H1 (cell line): Measurements from ENCODE around the gene MCRS1. TPM values are rescaled to one million over a fixed set of nuclear protein-coding genes. Genes with fewer than 3 reads are reported as not detected.

ENCODE experiments used
- CTCF ChIA-PET: fragments of 300-600 bp; sonication (Branson Sonifier 250); formaldehyde crosslinking; loops from one replicate; lab custom pipeline; 2021; ENCODE audit not compliant: partially characterized antibody; lab: Charles Lee
- POLR2A ChIA-PET: fragments of 300-600 bp; sonication (Branson Sonifier 250); formaldehyde crosslinking; loops from one replicate; lab custom pipeline; 2021; ENCODE audit warnings: inconsistent platforms; ENCODE audit not compliant: partially characterized antibody; lab: Charles Lee
- DNase-seq, 2 experiments: peaks; one replicate each; pipeline versions ENCODE4 v3.0.0 to v3.0.0-alpha.2; 2010 to 2022; ENCODE audit warnings: low spot score in 2 of 2, low read depth in 1 of 2, mixed read lengths in 1 of 2
- FAIRE-seq: peaks from 2 replicates; lab custom pipeline; 2011; peaks lifted over from hg19 to GRCh38; lab: Jason Lieb, UNC
- H2AFZ ChIP-seq: 2 replicates; pipeline ENCODE4 v1.8.1; 2012; ENCODE audit warnings: low read length, inconsistent platforms
- H2AK5ac ChIP-seq: 2 replicates; pipeline ENCODE4 v1.6.1; 2013; ENCODE audit warnings: low read depth, low read length
- H2BK120ac ChIP-seq: replicated peaks from 2 replicates; pipeline ENCODE3; 2013; ENCODE audit warnings: low read depth, low read length, inconsistent platforms
- H2BK12ac ChIP-seq: 2 replicates; pipeline ENCODE4 v1.6.1; 2013; ENCODE audit warnings: low read depth, low read length
- H2BK15ac ChIP-seq: 2 replicates; pipeline ENCODE4 v1.6.1; 2013; ENCODE audit warnings: low read length
- H2BK20ac ChIP-seq: 2 replicates; pipeline ENCODE4 v1.6.1; 2013; ENCODE audit warnings: low read length
- H2BK5ac ChIP-seq: 2 replicates; pipeline ENCODE4 v1.6.1; 2013; ENCODE audit warnings: low read depth, low read length
- H3K14ac ChIP-seq: 2 replicates; pipeline ENCODE4 v1.6.1; 2013; ENCODE audit warnings: inconsistent platforms; ENCODE audit not compliant: insufficient read length
- H3K18ac ChIP-seq: 2 replicates; pipeline ENCODE4 v1.6.1; 2013; ENCODE audit warnings: low read length; ENCODE audit errors: extremely low read depth
- H3K23ac ChIP-seq: 2 replicates; pipeline ENCODE4 v1.6.1; 2013; ENCODE audit warnings: inconsistent platforms; ENCODE audit not compliant: insufficient read length
- H3K23me2 ChIP-seq: 2 replicates; pipeline ENCODE4 v1.6.1; 2013; ENCODE audit warnings: low read depth, low read length
- H3K27ac ChIP-seq: 2 replicates; pipeline ENCODE4 v1.6.1; 2011; ENCODE audit warnings: low read depth, low read length, inconsistent platforms
- H3K27me3 ChIP-seq, 4 experiments: replicated peaks in 1 of 4; 1 replicate in 1 of 4; 2 replicates in 3 of 4; pipeline versions ENCODE4 v1.6.1 to v1.8.1; 2011 to 2013; ENCODE audit warnings: low read length in 3 of 4, mild to moderate bottlenecking in 3 of 4, inconsistent platforms in 2 of 4, mixed read lengths in 2 of 4, moderate library complexity in 1 of 4; ENCODE audit not compliant: control insufficient read depth in 3 of 4, insufficient read depth in 3 of 4; ENCODE audit errors: extremely low read depth in 1 of 4
- H3K36me3 ChIP-seq, 4 experiments: 2 replicates each; pipeline versions ENCODE4 v1.6.1 to v1.8.1; 2011 to 2013; ENCODE audit warnings: mild to moderate bottlenecking in 4 of 4, low read length in 3 of 4, moderate library complexity in 2 of 4, control low read depth in 1 of 4, inconsistent platforms in 1 of 4; ENCODE audit not compliant: insufficient read depth in 4 of 4, control insufficient read depth in 2 of 4
- H3K4ac ChIP-seq: replicated peaks from 2 replicates; pipeline ENCODE3; 2013; ENCODE audit warnings: low read length, low read depth, mixed read lengths, inconsistent platforms; ENCODE audit not compliant: insufficient read length
- H3K4me1 ChIP-seq, 4 experiments: replicated peaks in 1 of 4; 1 replicate in 1 of 4; 2 replicates in 3 of 4; pipeline versions ENCODE4 v1.6.1 to v1.8.1; 2011 to 2013; ENCODE audit warnings: low read length in 3 of 4, inconsistent platforms in 2 of 4, mixed read lengths in 1 of 4; ENCODE audit not compliant: insufficient read depth in 4 of 4, control insufficient read depth in 3 of 4
- H3K4me2 ChIP-seq, 2 experiments: 2 replicates each; pipeline versions ENCODE4 v1.6.1 to v1.8.1; 2011 to 2013; ENCODE audit warnings: low read depth in 2 of 2, low read length in 2 of 2, control low read depth in 1 of 2, inconsistent platforms in 1 of 2, mild to moderate bottlenecking in 1 of 2; ENCODE audit not compliant: insufficient read depth in 1 of 2
- H3K4me3 ChIP-seq, 4 experiments: fragments of 200-600, 300-600 bp in 1 of 4; sonication (generic), shearing (Covaris generic), sonication (Bioruptor Twin) in 1 of 4; 2 replicates each; pipeline versions ENCODE4 v1.5.1 to v1.8.1; 2011 to 2016; ENCODE audit warnings: low read length in 4 of 4, low read depth in 3 of 4, control low read depth in 2 of 4, inconsistent platforms in 2 of 4, mild to moderate bottlenecking in 2 of 4, mixed read lengths in 1 of 4, moderate library complexity in 1 of 4; ENCODE audit not compliant: insufficient read depth in 2 of 4; ENCODE audit errors: extremely low read depth in 1 of 4
- H3K56ac ChIP-seq: replicated peaks from 2 replicates; pipeline ENCODE3; 2013; ENCODE audit warnings: low read depth, mild to moderate bottlenecking, mixed read lengths, low read length, inconsistent platforms; ENCODE audit not compliant: insufficient read length
- H3K79me1 ChIP-seq: 2 replicates; pipeline ENCODE4 v1.6.1; 2013; ENCODE audit warnings: low read depth, low read length, control low read depth
- H3K79me2 ChIP-seq, 2 experiments: 2 replicates each; pipeline versions ENCODE4 v1.6.1 to v1.8.1; 2012 to 2013; ENCODE audit warnings: low read length in 2 of 2, mild to moderate bottlenecking in 2 of 2, inconsistent platforms in 1 of 2; ENCODE audit not compliant: insufficient read depth in 2 of 2, control insufficient read depth in 1 of 2
- H3K9ac ChIP-seq, 4 experiments: replicated peaks in 1 of 4; 1 replicate in 1 of 4; 2 replicates in 3 of 4; pipeline versions ENCODE4 v1.6.1 to v1.8.1; 2011 to 2013; ENCODE audit warnings: low read depth in 3 of 4, low read length in 3 of 4, control low read depth in 2 of 4, mild to moderate bottlenecking in 2 of 4, moderate library complexity in 2 of 4, inconsistent platforms in 1 of 4; ENCODE audit errors: extremely low read depth in 1 of 4
- H3K9me3 ChIP-seq, 2 experiments: 2 replicates each; pipeline versions ENCODE4 v1.6.1 to v1.8.1; 2012 to 2013; ENCODE audit warnings: mild to moderate bottlenecking in 2 of 2, moderate library complexity in 2 of 2, control low read depth in 1 of 2, inconsistent platforms in 1 of 2, low read depth in 1 of 2, low read length in 1 of 2, mixed read lengths in 1 of 2; ENCODE audit not compliant: insufficient read depth in 2 of 2
- H4K20me1 ChIP-seq, 2 experiments: replicated peaks in 1 of 2; 2 replicates each; pipeline versions ENCODE3 to v1.8.1; 2011 to 2013; ENCODE audit warnings: inconsistent platforms in 2 of 2, low read length in 2 of 2, mild to moderate bottlenecking in 1 of 2; ENCODE audit not compliant: insufficient read depth in 2 of 2, control insufficient read depth in 1 of 2
- H4K5ac ChIP-seq: 2 replicates; pipeline ENCODE4 v1.6.1; 2013; ENCODE audit warnings: low read length, low read depth, mixed read lengths, inconsistent platforms; ENCODE audit not compliant: insufficient read length
- H4K8ac ChIP-seq: 2 replicates; pipeline ENCODE4 v1.8.0; 2013; ENCODE audit warnings: mild to moderate bottlenecking, moderate library complexity, low read length, inconsistent platforms; ENCODE audit not compliant: insufficient read depth; ENCODE audit errors: extremely low read depth
- H4K91ac ChIP-seq: replicated peaks from 2 replicates; pipeline ENCODE3; 2013; ENCODE audit warnings: low read length, mixed read lengths, inconsistent platforms; ENCODE audit not compliant: insufficient read length
- BCL11A ChIP-seq, 2 experiments: IDR thresholded peaks; one replicate each; pipeline ENCODE4 v1.6.1; 2011; ENCODE audit warnings: low read depth in 2 of 2, low read length in 2 of 2, mild to moderate bottlenecking in 2 of 2
- CEBPB ChIP-seq: IDR thresholded peaks from 2 replicates; pipeline ENCODE4 v1.6.1; 2012; ENCODE audit warnings: low read depth, low read length
- CTBP2 ChIP-seq: IDR thresholded peaks from 2 replicates; pipeline ENCODE4 v1.7.0; 2011; ENCODE audit warnings: borderline replicate concordance, mild to moderate bottlenecking, moderate library complexity, mixed read lengths, low read length; ENCODE audit not compliant: insufficient read depth, insufficient read length
- EGR1 ChIP-seq: IDR thresholded peaks from 2 replicates; pipeline ENCODE4 v1.6.1; 2011; ENCODE audit warnings: low read depth, low read length, borderline replicate concordance
- JUN ChIP-seq: IDR thresholded peaks from 2 replicates; pipeline ENCODE4 v1.6.1; 2011; ENCODE audit warnings: low read depth, mild to moderate bottlenecking, improper control_type of control experiment, low read length
- NRF1 ChIP-seq: IDR thresholded peaks from 2 replicates; pipeline ENCODE4 v1.6.1; 2011; ENCODE audit warnings: mild to moderate bottlenecking, low read depth, low read length, improper control_type of control experiment
- RAD21 ChIP-seq, 2 experiments: IDR thresholded peaks in 1 of 2; conservative IDR thresholded peaks in 1 of 2; 2 replicates each; pipeline ENCODE4 v1.6.1; 2011; ENCODE audit warnings: low read depth in 2 of 2, low read length in 2 of 2, improper control_type of control experiment in 1 of 2, inconsistent platforms in 1 of 2, mild to moderate bottlenecking in 1 of 2, moderate library complexity in 1 of 2
- RNF2 ChIP-seq: fragments of 200-900, 300-1000 bp; sonication (generic); IDR thresholded peaks from 2 replicates; pipeline ENCODE4 v1.7.1; 2016; ENCODE audit warnings: borderline replicate concordance, low read depth, mild to moderate bottlenecking, antibody characterized with exemption, low read length; ENCODE audit not compliant: poor library complexity, severe bottlenecking; ENCODE audit errors: missing control alignments
- RXRA ChIP-seq: IDR thresholded peaks from 2 replicates; pipeline ENCODE4 v1.6.1; 2011; ENCODE audit warnings: low read depth, mild to moderate bottlenecking, low read length, moderate library complexity; ENCODE audit not compliant: insufficient read depth
- SIN3A ChIP-seq, 2 experiments: IDR thresholded peaks in 1 of 2; conservative IDR thresholded peaks in 1 of 2; 2 replicates each; pipeline ENCODE4 v1.6.1; 2011 to 2012; ENCODE audit warnings: low read length in 2 of 2, improper control_type of control experiment in 1 of 2, low read depth in 1 of 2, mild to moderate bottlenecking in 1 of 2
- SIRT6 ChIP-seq: IDR thresholded peaks from one replicate; pipeline ENCODE4 v1.7.1; 2012; ENCODE audit warnings: low read length, inconsistent platforms
- SP4 ChIP-seq: IDR thresholded peaks from 2 replicates; pipeline ENCODE4 v1.6.1; 2012; ENCODE audit warnings: low read length, inconsistent platforms
- YY1 ChIP-seq: IDR thresholded peaks from 2 replicates; pipeline ENCODE4 v1.6.1; 2011; ENCODE audit warnings: low read depth, mild to moderate bottlenecking, low read length
- ZNF274 ChIP-seq: IDR thresholded peaks from 2 replicates; pipeline ENCODE4 v1.7.0; 2012; ENCODE audit warnings: low read length, borderline replicate concordance; ENCODE audit errors: extremely low read depth
- WGBS, 2 experiments: shearing (Covaris generic) in 1 of 2; methylation state at CpG; one replicate each; pipeline versions ENCODE4 v1.1.6 to v1.1.7; 2013 to 2015; ENCODE audit warnings: low lambda C conversion rate in 2 of 2, mixed read lengths in 2 of 2, inconsistent platforms in 1 of 2, low coverage in 1 of 2, missing lambda C conversion rate in 1 of 2; ENCODE audit not compliant: insufficient replicate concordance in 2 of 2, insufficient coverage in 1 of 2, insufficient read length in 1 of 2; ENCODE audit errors: extremely low coverage in 1 of 2, missing lambda C conversion rate in 1 of 2; 5-methylcytosine and 5-hydroxymethylcytosine counted together
- polyA plus RNA-seq, 7 experiments: library from polyadenylated mRNA; depleted of rRNA in 3 of 7; stranded (reverse) in 5 of 7; unstranded in 2 of 7; fragments of >200 nt in 5 of 7; fragments of 200-250 nt in 2 of 7; gene quantifications; 1 replicate in 5 of 7; 2 replicates in 1 of 7; 4 replicates in 1 of 7; pipeline versions ENCODE4 v1.2.1 to v1.2.3, GENCODE V29; 2011 to 2013; ENCODE audit warnings: missing spikeins in 2 of 7, mixed read lengths in 2 of 7
- total RNA-seq: library from RNA; stranded (reverse); fragmentation: NEBNext Ultra II Directional; extraction: Animal tissue kit (Norgen Biotek cat#: 25700); gene quantifications from 2 replicates; pipeline ENCODE4 v1.2.1, GENCODE V29; 2021

The MCRS1 gene
- total and polyA plus RNA-seq, 2 of the 8 experiments (the other 6 are each of a cell fraction or from before 2014, with no cell fraction given): 90.3 to 139 TPM

DNA sequence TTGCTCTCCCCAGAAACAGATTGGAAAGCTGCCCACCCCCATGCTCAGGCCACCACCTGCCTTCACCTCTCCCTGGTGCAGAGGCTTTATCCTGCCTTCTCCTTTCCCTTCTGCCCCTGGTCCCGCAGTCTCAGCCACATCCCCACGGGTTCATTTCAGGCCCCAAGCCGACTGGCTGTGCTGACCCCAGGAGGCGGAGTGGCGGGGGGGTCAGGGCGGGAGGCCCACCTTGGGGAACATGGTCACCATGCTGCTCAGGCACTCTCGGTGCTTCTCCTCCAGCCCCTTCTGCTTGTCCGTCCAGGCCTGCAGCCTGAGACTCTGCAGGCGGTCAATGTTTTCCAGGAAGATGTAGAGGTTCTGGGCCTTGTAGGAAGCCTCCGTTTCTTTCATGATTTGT lies 30.6 kb upstream of the MCRS1 start:
- H2BK12ac ChIP-seq: no peak overlapping the region
- no peak overlapping the region for H2BK20ac ChIP-seq
- no peak overlapping the region for H4K5ac ChIP-seq
- no peak overlapping the region for H3K4ac ChIP-seq
- H3K9me3 ChIP-seq: no peaks in the 10 kb centered on the region
- no peak overlapping the region for H2AFZ ChIP-seq
- no peaks in the 10 kb centered on the region for H3K23me2 ChIP-seq
- WGBS, 2 experiments: 89% methylated on average over 10 of the region's 10 CpGs; no CpG with 5 or more reads in 1 of the 2 experiments
- H3K27me3 ChIP-seq: peaks cover 0 to 4% (median 0%) of the 10 kb centered on the region in 4 experiments; a peak in 2 of 7 replicates
- H2BK120ac ChIP-seq: no peak overlapping the region
- no peak overlapping the region for H3K18ac ChIP-seq
- H3K36me3 ChIP-seq: no peaks in the 10 kb centered on the region
- H3K79me1 ChIP-seq: no peaks in the 10 kb centered on the region
- H4K8ac ChIP-seq: no peak overlapping the region
- no peak overlapping the region for H3K14ac ChIP-seq
- H3K27ac ChIP-seq: no peak overlapping the region
- FAIRE-seq (no peak), DNase-seq (no peak)
- H2BK5ac ChIP-seq: no peak overlapping the region
- ChIA-PET POLR2A (no interaction called here), CTCF (interaction anchor here (0.8 to 1.3 kb wide), 3 partner anchors 10 to 18 kb away, joined by 3 to 4 read pairs (median 4); no protein-coding TSS in a partner anchor)
- no peak overlapping the region for H3K9ac ChIP-seq
- no peak overlapping the region for H3K23ac ChIP-seq
- H4K91ac ChIP-seq: no peak overlapping the region
- no peak overlapping the region for H3K4me3 ChIP-seq
- H3K4me2 ChIP-seq: no peak overlapping the region
- H3K56ac ChIP-seq: no peak overlapping the region
- no peaks in the 10 kb centered on the region for H4K20me1 ChIP-seq
- H2BK15ac ChIP-seq: no peak overlapping the region
- H3K79me2 ChIP-seq: no peaks in the 10 kb centered on the region
- no peaks in the 10 kb centered on the region for H3K4me1 ChIP-seq
- H2AK5ac ChIP-seq: 0 out of 2 replicates have a peak overlapping the region, but pooled peaks have one; percentile 69
- TF ChIP-seq SIRT6: no peak
- no peak for TF ChIP-seq SIN3A (conservative IDR thresholded peaks at IDR 0.05 in 1 of 2, IDR thresholded peaks at IDR 0.05 in 1 of 2; ENCODE audit: low read depth in 1 of 2, low read length in 2 of 2)
- no peak for TF ChIP-seq YY1
- no peak for TF ChIP-seq CTBP2
- TF ChIP-seq RXRA: no peak
- TF ChIP-seq EGR1: no peak
- no peak for TF ChIP-seq SP4
- no peak for TF ChIP-seq CEBPB
- no peak for TF ChIP-seq RNF2
- TF ChIP-seq NRF1: no peak
- no peak for TF ChIP-seq ZNF274
- TF ChIP-seq RAD21 (IDR thresholded peaks at IDR 0.05 in 1 of 2, conservative IDR thresholded peaks at IDR 0.05 in 1 of 2; ENCODE audit: low read depth in 2 of 2, low read length in 2 of 2): no peak
- TF ChIP-seq JUN: no peak
- TF ChIP-seq BCL11A (IDR thresholded peaks at IDR 0.05; ENCODE audit: low read depth in 2 of 2, low read length in 2 of 2): no peak
